Measurements from ENCODE around the gene TGFBI.

DNA sequence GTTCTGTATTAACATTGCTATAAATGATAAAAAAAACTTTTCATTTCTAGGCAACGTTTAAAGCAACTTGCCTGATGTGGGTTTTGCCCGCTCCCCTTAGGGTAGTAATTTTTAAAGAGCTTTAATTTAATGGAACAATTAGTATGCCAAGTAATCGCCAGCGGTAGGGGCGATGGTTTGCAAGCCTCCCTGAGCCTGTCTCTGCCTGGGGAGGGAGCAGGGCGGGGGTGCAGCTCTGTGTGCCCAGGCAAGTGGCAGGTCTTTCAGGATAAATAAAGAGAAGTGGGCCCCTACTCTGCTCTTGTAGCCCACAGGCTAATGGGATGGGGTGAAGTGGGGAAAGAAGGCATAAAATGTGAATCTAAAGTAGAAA lies 13.8 kb upstream of the TGFBI start:
- TF ChIP-seq, protein P1, sequence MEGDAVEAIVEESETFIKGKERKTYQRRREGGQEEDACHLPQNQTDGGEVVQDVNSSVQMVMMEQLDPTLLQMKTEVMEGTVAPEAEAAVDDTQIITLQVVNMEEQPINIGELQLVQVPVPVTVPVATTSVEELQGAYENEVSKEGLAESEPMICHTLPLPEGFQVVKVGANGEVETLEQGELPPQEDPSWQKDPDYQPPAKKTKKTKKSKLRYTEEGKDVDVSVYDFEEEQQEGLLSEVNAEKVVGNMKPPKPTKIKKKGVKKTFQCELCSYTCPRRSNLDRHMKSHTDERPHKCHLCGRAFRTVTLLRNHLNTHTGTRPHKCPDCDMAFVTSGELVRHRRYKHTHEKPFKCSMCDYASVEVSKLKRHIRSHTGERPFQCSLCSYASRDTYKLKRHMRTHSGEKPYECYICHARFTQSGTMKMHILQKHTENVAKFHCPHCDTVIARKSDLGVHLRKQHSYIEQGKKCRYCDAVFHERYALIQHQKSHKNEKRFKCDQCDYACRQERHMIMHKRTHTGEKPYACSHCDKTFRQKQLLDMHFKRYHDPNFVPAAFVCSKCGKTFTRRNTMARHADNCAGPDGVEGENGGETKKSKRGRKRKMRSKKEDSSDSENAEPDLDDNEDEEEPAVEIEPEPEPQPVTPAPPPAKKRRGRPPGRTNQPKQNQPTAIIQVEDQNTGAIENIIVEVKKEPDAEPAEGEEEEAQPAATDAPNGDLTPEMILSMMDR (IDR thresholded peaks at IDR 0.05; ENCODE audit: insufficient read depth, low read length, poor library complexity, severe bottlenecking) = no peak
- no peak for TF ChIP-seq EZH2phosphoT487 (conservative IDR thresholded peaks at IDR 0.05; ENCODE audit: low read length)

Data from SU-DHL-6 (cell line).